Trophoblast cell (in vitro differentiated cells and primary cell): ENCODE data around the gene ATG9A.

ENCODE experiments used
- DNase-seq, 2 donors: peaks; one replicate each; pipeline ENCODE4 v3.0.0-alpha.2; 2016
- H2AFZ ChIP-seq: 2 replicates; pipeline ENCODE4 v1.6.1; 2013; ENCODE audit warnings: low read length, moderate library complexity, mild to moderate bottlenecking; ENCODE audit not compliant: insufficient read depth, poor library complexity
- H2AK5ac ChIP-seq: 2 replicates; pipeline ENCODE4 v1.6.1; 2013; ENCODE audit warnings: mild to moderate bottlenecking, low read length
- H2BK120ac ChIP-seq: 2 replicates; pipeline ENCODE4 v1.6.1; 2013; ENCODE audit warnings: low read length, mild to moderate bottlenecking, moderate library complexity; ENCODE audit not compliant: insufficient read depth, poor library complexity
- H2BK12ac ChIP-seq: 2 replicates; pipeline ENCODE4 v1.6.1; 2013; ENCODE audit warnings: mild to moderate bottlenecking, low read length, moderate library complexity
- H2BK5ac ChIP-seq: 2 replicates; pipeline ENCODE4 v1.6.1; 2013; ENCODE audit warnings: low read length, low read depth, moderate library complexity, mild to moderate bottlenecking; ENCODE audit not compliant: poor library complexity
- H3K14ac ChIP-seq: 2 replicates; pipeline ENCODE4 v1.6.1; 2013; ENCODE audit warnings: mild to moderate bottlenecking, low read length
- H3K18ac ChIP-seq: 2 replicates; pipeline ENCODE4 v1.6.1; 2013; ENCODE audit warnings: mild to moderate bottlenecking, low read length
- H3K23ac ChIP-seq: 2 replicates; pipeline ENCODE4 v1.6.1; 2013; ENCODE audit warnings: low read length
- H3K27ac ChIP-seq: 2 replicates; pipeline ENCODE4 v1.5.1; 2013; ENCODE audit warnings: low read depth, mild to moderate bottlenecking, inconsistent platforms, low read length, moderate library complexity
- H3K27me3 ChIP-seq: 2 replicates; pipeline ENCODE4 v1.6.1; 2013; ENCODE audit warnings: inconsistent platforms, mild to moderate bottlenecking, low read length, moderate library complexity; ENCODE audit not compliant: insufficient read depth
- H3K36me3 ChIP-seq, 2 experiments: 1 replicate in 1 of 2; 2 replicates in 1 of 2; pipeline ENCODE4 v1.6.1; 2013; ENCODE audit warnings: low read length in 2 of 2, mild to moderate bottlenecking in 2 of 2, moderate library complexity in 1 of 2; ENCODE audit not compliant: insufficient read depth in 2 of 2, control insufficient read depth in 1 of 2
- H3K4ac ChIP-seq: 2 replicates; pipeline ENCODE4 v1.6.1; 2013; ENCODE audit warnings: low read depth, mild to moderate bottlenecking, low read length, moderate library complexity
- H3K4me1 ChIP-seq, 2 experiments: 1 replicate in 1 of 2; 2 replicates in 1 of 2; pipeline ENCODE4 v1.6.1; 2013; ENCODE audit warnings: low read length in 2 of 2, mild to moderate bottlenecking in 2 of 2, moderate library complexity in 1 of 2; ENCODE audit not compliant: insufficient read depth in 2 of 2, control insufficient read depth in 1 of 2
- H3K4me2 ChIP-seq: 2 replicates; pipeline ENCODE4 v1.6.1; 2013; ENCODE audit warnings: inconsistent platforms, mild to moderate bottlenecking, low read length, moderate library complexity
- H3K4me3 ChIP-seq: 2 replicates; pipeline ENCODE4 v1.5.1; 2013; ENCODE audit warnings: mild to moderate bottlenecking, low read depth, low read length, inconsistent platforms
- H3K79me1 ChIP-seq: one replicate; pipeline ENCODE4 v1.6.1; 2013; ENCODE audit warnings: low read length
- H3K79me2 ChIP-seq: 2 replicates; pipeline ENCODE4 v1.6.1; 2013; ENCODE audit warnings: low read length, mild to moderate bottlenecking; ENCODE audit not compliant: control insufficient read depth, insufficient read depth, poor library complexity
- H3K9ac ChIP-seq: 2 replicates; pipeline ENCODE4 v1.6.1; 2013; ENCODE audit warnings: mild to moderate bottlenecking, low read length
- H3K9me3 ChIP-seq: 2 replicates; pipeline ENCODE4 v1.6.1; 2013; ENCODE audit warnings: low read depth, mild to moderate bottlenecking, control low read depth, inconsistent platforms, low read length; ENCODE audit not compliant: insufficient read depth
- H4K12ac ChIP-seq: 2 replicates; pipeline ENCODE4 v1.6.1; 2013; ENCODE audit warnings: low read depth, mild to moderate bottlenecking, low read length, moderate library complexity
- H4K8ac ChIP-seq: 2 replicates; pipeline ENCODE4 v1.6.1; 2013; ENCODE audit warnings: low read depth, mild to moderate bottlenecking, low read length, moderate library complexity
- H4K91ac ChIP-seq: one replicate; pipeline ENCODE4 v1.6.1; 2013; ENCODE audit warnings: low read depth, mild to moderate bottlenecking, low read length, moderate library complexity
- WGBS: extraction: QIAGEN DNeasy Blood & Tissue Kit; methylation state at CpG from one replicate; pipeline ENCODE4 v1.1.7; 2013; ENCODE audit warnings: missing lambda C conversion rate; ENCODE audit not compliant: insufficient read length, insufficient coverage; ENCODE audit errors: extremely low coverage; 5-methylcytosine and 5-hydroxymethylcytosine counted together

The ATG9A gene

GRCh38 chr2:219179601-219180465 is 49.6 kb downstream of the ATG9A start:
- no peak overlapping the region for H3K4ac ChIP-seq
- no peak overlapping the region for H3K4me3 ChIP-seq
- no peak overlapping the region for H4K91ac ChIP-seq
- no peak overlapping the region for H2BK12ac ChIP-seq
- H3K9ac ChIP-seq = no peak overlapping the region
- no CpG with 5 or more reads among the region's 9 CpGs for WGBS
- no peaks in the 10 kb centered on the region for H3K27me3 ChIP-seq
- H3K36me3 ChIP-seq = peaks cover 39 to 48% of the 10 kb centered on the region in 2 experiments
- H3K23ac ChIP-seq = no peak overlapping the region
- H4K8ac ChIP-seq = no peak overlapping the region
- H3K27ac ChIP-seq = no peak overlapping the region
- H3K9me3 ChIP-seq = no peaks in the 10 kb centered on the region
- H3K4me1 ChIP-seq = peaks cover 3 to 9% of the 10 kb centered on the region in 2 experiments
- H2BK120ac ChIP-seq = no peak overlapping the region
- H3K79me1 ChIP-seq = peaks cover 17% of the 10 kb centered on the region
- H2BK5ac ChIP-seq = no peak overlapping the region
- H2AFZ ChIP-seq = no peak overlapping the region
- no peak overlapping the region for H3K4me2 ChIP-seq
- no peak overlapping the region for H2AK5ac ChIP-seq
- H3K79me2 ChIP-seq = peaks cover 7% of the 10 kb centered on the region
- H4K12ac ChIP-seq = no peak overlapping the region
- H3K18ac ChIP-seq = peak overlapping the region; percentile 21
- no peak overlapping the region for H3K14ac ChIP-seq
- DNase-seq = no peak

- WGBS = no CpG with 5 or more reads among the region's 45 CpGs
- no peaks in the 10 kb centered on the region for H3K9me3 ChIP-seq
- H3K27ac ChIP-seq = peak overlapping the region; percentile 95
- no peak overlapping the region for H2BK12ac ChIP-seq
- peak overlapping the region; percentile 99 for H3K4me3 ChIP-seq
- peak overlapping the region; percentile 92 for H3K18ac ChIP-seq
- H4K91ac ChIP-seq = peak overlapping the region; percentile 89
- H4K12ac ChIP-seq = peak overlapping the region; percentile 22
- H3K9ac ChIP-seq = peak overlapping the region; percentile 82
- H4K8ac ChIP-seq = peak overlapping the region; percentile 92
- H3K36me3 ChIP-seq = peaks cover 40 to 47% of the 10 kb centered on the region in 2 experiments
- H3K4me1 ChIP-seq = peaks cover 3 to 9% of the 10 kb centered on the region in 2 experiments
- H3K79me1 ChIP-seq = peaks cover 17% of the 10 kb centered on the region
- H2AFZ ChIP-seq = peak overlapping the region; percentile 89
- H2AK5ac ChIP-seq = peak overlapping the region; percentile 50
- H2BK5ac ChIP-seq = peak overlapping the region; percentile 71
- H3K14ac ChIP-seq = peak overlapping the region; percentile 92
- H3K4me2 ChIP-seq = peak overlapping the region; percentile 85
- H3K23ac ChIP-seq = no peak overlapping the region
- H2BK120ac ChIP-seq = peak overlapping the region; percentile 65
- H3K4ac ChIP-seq = peak overlapping the region; percentile 73
- DNase-seq = peak; percentile 7 to 46
- H3K27me3 ChIP-seq = no peaks in the 10 kb centered on the region
- peaks cover 7% of the 10 kb centered on the region for H3K79me2 ChIP-seq
Observed at GRCh38 chr2:219178377-219179175, 50.9 kb downstream of the ATG9A start.

GRCh38 chr2:219177552-219178376 is 51.7 kb downstream of the ATG9A start, which contains the start of gene RETREG2:
TSS of gene RETREG2 (plus strand) at chr2:219178275. CDS start at chr2:219178353, 78 bp downstream.
- H3K79me1 ChIP-seq = peaks cover 17% of the 10 kb centered on the region
- H3K4ac ChIP-seq = peak within 1 kb of the TSS; percentile 76
- peaks cover 42 to 45% of the 10 kb centered on the region in 2 experiments for H3K36me3 ChIP-seq
- peak within 1 kb of the TSS; percentile 98 for H4K8ac ChIP-seq
- peak within 1 kb of the TSS; percentile 95 for H3K27ac ChIP-seq
- H2BK5ac ChIP-seq = peak within 1 kb of the TSS; percentile 93
- WGBS = no CpG with 5 or more reads among the region's 67 CpGs
- H3K4me2 ChIP-seq = peak within 1 kb of the TSS; percentile 99
- no peaks in the 10 kb centered on the region for H3K27me3 ChIP-seq
- peak within 1 kb of the TSS; percentile 91 for H4K91ac ChIP-seq
- peak within 1 kb of the TSS; percentile 96 for H3K14ac ChIP-seq
- H4K12ac ChIP-seq = peak within 1 kb of the TSS; percentile 84
- no peak within 1 kb of the TSS for H2BK12ac ChIP-seq
- peak within 1 kb of the TSS; percentile 50 for H2AK5ac ChIP-seq
- peaks cover 7% of the 10 kb centered on the region for H3K79me2 ChIP-seq
- H3K4me1 ChIP-seq = peaks cover 3 to 9% of the 10 kb centered on the region in 2 experiments
- H3K18ac ChIP-seq = peak within 1 kb of the TSS; percentile 92
- peak; percentile 85 to 88 for DNase-seq
- peak within 1 kb of the TSS; percentile 89 for H3K9ac ChIP-seq
- peak within 1 kb of the TSS; percentile 80 for H2BK120ac ChIP-seq
- H3K9me3 ChIP-seq = no peaks in the 10 kb centered on the region
- peak within 1 kb of the TSS; percentile 89 for H2AFZ ChIP-seq
- H3K23ac ChIP-seq = no peak within 1 kb of the TSS
- peak within 1 kb of the TSS; percentile 99 for H3K4me3 ChIP-seq
